ENCODE data around the gene MYBBP1A.
A peak's percentile ranks its signal among the peaks of the same experiment; 100 is the strongest.

MYBBP1A gene

GRCh38 chr17:4565209-4566141, 10.3 kb upstream of the MYBBP1A start:
- peak; percentile 82 for DNase-seq

- DNase-seq: no peak
Observed at GRCh38 chr17:4562015-4562969, 7.1 kb upstream of the MYBBP1A start.

- DNase-seq: no peak
Observed at GRCh38 chr17:4560837-4561256, 5.7 kb upstream of the MYBBP1A start.

GRCh38 chr17:4560421-4560820, 5.2 kb upstream of the MYBBP1A start, which contains the start of gene GGT6:
Gene GGT6, minus strand, starts transcription at chr17:4560577. Its CDS starts 56 bp downstream, at chr17:4560521.
- no peak for DNase-seq

- DNase-seq: no peak
Observed at GRCh38 chr17:4559966-4560365, 4.8 kb upstream of the MYBBP1A start.

GRCh38 chr17:4559139-4559791, 4.1 kb upstream of the MYBBP1A start:
- DNase-seq: no peak

GRCh38 chr17:4558347-4558971, 3.3 kb upstream of the MYBBP1A start:
- DNase-seq: no peak

GRCh38 chr17:4557626-4558346, 2.6 kb upstream of the MYBBP1A start:
- no peak for DNase-seq

GRCh38 chr17:4556996-4557395, 1.8 kb upstream of the MYBBP1A start:
- no peak for DNase-seq

GRCh38 chr17:4555873-4556759, 932 bp upstream of the MYBBP1A start:
- DNase-seq: no peak

GRCh38 chr17:4554441-4554996, 665 bp downstream of the MYBBP1A start:
- DNase-seq: no peak

GRCh38 chr17:4553669-4554068, 1.5 kb downstream of the MYBBP1A start:
- DNase-seq: no peak

- DNase-seq: no peak
Observed at GRCh38 chr17:4551796-4552525, 3.2 kb downstream of the MYBBP1A start.

GRCh38 chr17:4551141-4551540, 4.0 kb downstream of the MYBBP1A start:
- no peak for DNase-seq

GRCh38 chr17:4550534-4551039, 4.6 kb downstream of the MYBBP1A start:
- no peak for DNase-seq

GRCh38 chr17:4549781-4550533, 5.2 kb downstream of the MYBBP1A start:
- DNase-seq: no peak

GRCh38 chr17:4548721-4549531, 6.3 kb downstream of the MYBBP1A start:
- DNase-seq: peak; percentile 21

- DNase-seq: no peak
Observed at GRCh38 chr17:4548061-4548461, 7.1 kb downstream of the MYBBP1A start.
